ENCODE measurements around the gene LRP10. TPM values are rescaled to one million over a fixed set of nuclear protein-coding genes. Genes with fewer than 3 reads are reported as not detected.
A peak's percentile ranks its signal among the peaks of the same experiment; 100 is the strongest.

Gene LRP10
- total RNA-seq, 1 experiment from 2014 or later, result 29.6 TPM

GRCh38 chr14:22885975-22886374 lies 14.4 kb downstream of the LRP10 start:
- H3K36me3 Mint-ChIP-seq (ENCODE audit: insufficient read depth, unreplicated experiment), result peaks cover 11% of the 10 kb centered on the region
- ChIA-PET POLR2A (interaction anchor here (1.0 kb wide), 1 partner anchor 209 kb away, joined by 3 read pairs; the partner anchor contains the start of genes ACIN1 and C14orf119), CTCF (interaction anchor here (1.0 to 2.0 kb wide), 6 partner anchors 14 to 120 kb away, joined by 3 to 8 read pairs (median 4); partner anchors contain the start of genes LRP10 and OXA1L)
- H3K4me3 ChIP-seq (ENCODE audit: low read depth, low read length), result peak overlapping the region; percentile 52
- H3K4me3 Mint-ChIP-seq (ENCODE audit: unreplicated experiment), result peak overlapping the region; percentile 91
- no peak for TF ChIP-seq CTCF (IDR thresholded peaks at IDR 0.05; ENCODE audit: insufficient read depth in 1 of 2, low read depth in 1 of 2, low read length in 1 of 2, severe bottlenecking in 1 of 2, unreplicated experiment in 1 of 2)
- no TSS peak for BruUV-seq (replicated peaks)
- no peaks in the 10 kb centered on the region for H3K36me3 ChIP-seq (ENCODE audit: control insufficient read depth, insufficient read depth, low read length)
- intact Hi-C loops (cut with micrococcal nuclease; ENCODE audit: unreplicated experiment), result no loop called here
- H3K27ac Mint-ChIP-seq (ENCODE audit: unreplicated experiment), result peak overlapping the region; percentile 48
- no peaks in the 10 kb centered on the region for H3K9me3 Mint-ChIP-seq (ENCODE audit: unreplicated experiment)
- H3K27me3 Mint-ChIP-seq (ENCODE audit: insufficient read depth, unreplicated experiment), result no peaks in the 10 kb centered on the region
- no peak for DNase-seq
- H3K4me1 Mint-ChIP-seq (ENCODE audit: low read depth, unreplicated experiment), result peaks cover 8% of the 10 kb centered on the region
- no peaks in the 10 kb centered on the region for H3K9me3 ChIP-seq
- H3K4me1 ChIP-seq, result peaks cover 4% of the 10 kb centered on the region
- no peaks in the 10 kb centered on the region for H3K27me3 ChIP-seq (replicated peaks; ENCODE audit: control insufficient read depth, insufficient read depth, low read length)

- peak in 1 of 2 experiments; percentile 34 for TF ChIP-seq CTCF (IDR thresholded peaks at IDR 0.05; ENCODE audit: insufficient read depth in 1 of 2, low read depth in 1 of 2, low read length in 1 of 2, severe bottlenecking in 1 of 2, unreplicated experiment in 1 of 2)
- Mint-ChIP-seq H3K27me3 (ENCODE audit: insufficient read depth, unreplicated experiment) (no peaks in the 10 kb centered on the region), H3K4me1 (ENCODE audit: low read depth, unreplicated experiment) (peaks cover 8% of the 10 kb centered on the region), H3K4me3 (ENCODE audit: unreplicated experiment) (peak overlapping the region; percentile 91), H3K9me3 (ENCODE audit: unreplicated experiment) (no peaks in the 10 kb centered on the region), H3K36me3 (ENCODE audit: insufficient read depth, unreplicated experiment) (peaks cover 11% of the 10 kb centered on the region), H3K27ac (ENCODE audit: unreplicated experiment) (peak overlapping the region; percentile 88)
- BruUV-seq (replicated peaks), result no TSS peak
- Histone ChIP-seq H3K4me3 (ENCODE audit: low read depth, low read length) (peak overlapping the region; percentile 52), H3K36me3 (ENCODE audit: control insufficient read depth, insufficient read depth, low read length) (no peaks in the 10 kb centered on the region), H3K9me3 (no peaks in the 10 kb centered on the region), H3K27me3 (replicated peaks; ENCODE audit: control insufficient read depth, insufficient read depth, low read length) (no peaks in the 10 kb centered on the region), H3K4me1 (peaks cover 4% of the 10 kb centered on the region)
- CTCF ChIA-PET, result interaction anchor here (0.5 to 1.2 kb wide), 9 partner anchors 13 to 332 kb away, joined by 3 to 7 read pairs (median 4); partner anchors contain the start of genes LRP10 and OXA1L
- intact Hi-C loops (cut with micrococcal nuclease; ENCODE audit: unreplicated experiment), result no loop called here
- POLR2A ChIA-PET, result interaction anchor here (0.5 to 1.0 kb wide), 3 partner anchors 121 to 308 kb away, joined by 3 to 8 read pairs (median 6); partner anchors contain the start of genes ACIN1 and C14orf119
- peak; percentile 73 to 75 for DNase-seq
Observed at GRCh38 chr14:22886500-22887259, 15.1 kb downstream of the LRP10 start.

GRCh38 chr14:22887260-22887989 lies 15.9 kb downstream of the LRP10 start:
- H3K4me1 Mint-ChIP-seq (ENCODE audit: low read depth, unreplicated experiment), result peaks cover 8% of the 10 kb centered on the region
- POLR2A ChIA-PET, result no interaction called here
- intact Hi-C loops (cut with micrococcal nuclease; ENCODE audit: unreplicated experiment), result no loop called here

More at GRCh38 chr14:22887260-22887989, 15.9 kb downstream of the LRP10 start:
- CTCF ChIA-PET, result interaction anchor here (0.6 to 1.2 kb wide), 4 partner anchors 14 to 332 kb away, joined by 4 to 8 read pairs (median 6); no protein-coding TSS in a partner anchor
- TSS peak; percentile 82 for BruUV-seq (replicated peaks)
- Mint-ChIP-seq H3K27me3 (ENCODE audit: insufficient read depth, unreplicated experiment) (no peaks in the 10 kb centered on the region), H3K36me3 (ENCODE audit: insufficient read depth, unreplicated experiment) (peaks cover 11% of the 10 kb centered on the region), H3K4me3 (ENCODE audit: unreplicated experiment) (peak overlapping the region; percentile 91), H3K27ac (ENCODE audit: unreplicated experiment) (peak overlapping the region; percentile 88), H3K9me3 (ENCODE audit: unreplicated experiment) (no peaks in the 10 kb centered on the region)
- DNase-seq, result peak; percentile 76 to 83
- peaks cover 4% of the 10 kb centered on the region for H3K4me1 ChIP-seq
- TF ChIP-seq CTCF (IDR thresholded peaks at IDR 0.05; ENCODE audit: insufficient read depth in 1 of 2, low read depth in 1 of 2, low read length in 1 of 2, severe bottlenecking in 1 of 2, unreplicated experiment in 1 of 2), result no peak
- peak overlapping the region; percentile 52 for H3K4me3 ChIP-seq (ENCODE audit: low read depth, low read length)
- no peaks in the 10 kb centered on the region for H3K9me3 ChIP-seq
- H3K27me3 ChIP-seq (replicated peaks; ENCODE audit: control insufficient read depth, insufficient read depth, low read length), result no peaks in the 10 kb centered on the region
- H3K36me3 ChIP-seq (ENCODE audit: control insufficient read depth, insufficient read depth, low read length), result no peaks in the 10 kb centered on the region
